ENCODE results near the gene PPM1H. TPM values are rescaled to one million over a fixed set of nuclear protein-coding genes. Genes with fewer than 3 reads are reported as not detected.
A peak's percentile ranks its signal among the peaks of the same experiment; 100 is the strongest.

Gene PPM1H
- polyA plus RNA-seq, 1 donor, result 20.0 TPM

DNA sequence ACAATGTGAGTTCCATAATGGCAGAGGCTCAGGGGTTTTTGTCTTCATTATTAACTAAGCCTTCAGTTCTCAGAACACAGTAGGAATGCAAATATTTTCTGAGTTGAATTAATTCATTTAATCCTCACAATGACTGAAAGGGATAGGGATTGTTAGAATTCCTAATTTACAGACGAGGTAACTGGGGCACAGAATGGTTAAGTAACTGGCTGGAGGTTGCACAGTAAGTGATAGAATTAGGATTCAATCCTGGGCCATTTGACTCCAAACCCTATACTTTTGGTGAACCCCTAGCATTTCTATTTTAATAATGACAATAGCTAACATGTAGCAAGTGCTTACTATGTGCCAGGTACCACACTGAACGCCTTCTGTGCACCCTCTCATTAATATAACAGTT is 163.1 kb downstream of the PPM1H start:
- no peaks in the 10 kb centered on the region for H3K27me3 ChIP-seq (ENCODE audit: control insufficient read depth, insufficient read depth, low read length)
- no CpG with 5 or more reads among the region's 2 CpGs for WGBS (ENCODE audit: insufficient coverage, low lambda C conversion rate)
- H3K4me3 ChIP-seq (ENCODE audit: low read length), result no peak overlapping the region
- no peak for DNase-seq
- H3K36me3 ChIP-seq (ENCODE audit: control insufficient read depth, insufficient read depth, low read length), result no peaks in the 10 kb centered on the region
- peaks cover 6% of the 10 kb centered on the region for H3K4me1 ChIP-seq (ENCODE audit: control insufficient read depth, insufficient read depth, low read length)
- no peak overlapping the region for H3K27ac ChIP-seq (ENCODE audit: low read length)
- H3K9me3 ChIP-seq (ENCODE audit: control insufficient read depth, low read depth, low read length), result no peaks in the 10 kb centered on the region

DNA sequence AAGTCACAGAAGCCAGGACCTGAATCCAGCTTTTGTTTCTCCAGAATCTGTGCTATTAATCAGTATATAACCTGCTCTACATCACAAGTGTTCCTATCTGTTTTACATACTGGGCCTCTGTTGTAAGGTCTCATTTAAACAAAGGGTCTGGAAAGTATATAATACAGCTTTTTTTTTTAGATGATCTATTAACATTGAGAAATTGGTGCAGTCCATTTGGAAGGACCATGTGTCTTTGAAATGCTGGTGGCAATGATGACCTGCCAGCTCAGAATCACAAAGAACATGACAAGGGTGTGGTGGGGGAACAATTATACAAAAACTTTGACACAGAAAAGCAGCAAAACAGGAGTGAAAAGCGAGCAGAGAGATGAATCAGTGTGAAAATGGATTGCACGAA is 164.6 kb downstream of the PPM1H start:
- DNase-seq, result no peak
- WGBS (ENCODE audit: insufficient coverage, low lambda C conversion rate), result no CpG with 5 or more reads among the region's 2 CpGs
- Histone ChIP-seq H3K27me3 (ENCODE audit: control insufficient read depth, insufficient read depth, low read length) (no peaks in the 10 kb centered on the region), H3K4me1 (ENCODE audit: control insufficient read depth, insufficient read depth, low read length) (no peaks in the 10 kb centered on the region), H3K27ac (ENCODE audit: low read length) (no peak overlapping the region), H3K9me3 (ENCODE audit: control insufficient read depth, low read depth, low read length) (no peaks in the 10 kb centered on the region), H3K36me3 (ENCODE audit: control insufficient read depth, insufficient read depth, low read length) (no peaks in the 10 kb centered on the region), H3K4me3 (ENCODE audit: low read length) (no peak overlapping the region)

- WGBS (ENCODE audit: insufficient coverage, low lambda C conversion rate), result no CpG with 5 or more reads among the region's 3 CpGs
- DNase-seq, result no peak
- Histone ChIP-seq H3K9me3 (ENCODE audit: control insufficient read depth, low read depth, low read length) (no peaks in the 10 kb centered on the region), H3K27me3 (ENCODE audit: control insufficient read depth, insufficient read depth, low read length) (no peaks in the 10 kb centered on the region), H3K4me3 (ENCODE audit: low read length) (no peak overlapping the region), H3K27ac (ENCODE audit: low read length) (no peak overlapping the region), H3K4me1 (ENCODE audit: control insufficient read depth, insufficient read depth, low read length) (peaks cover 2% of the 10 kb centered on the region), H3K36me3 (ENCODE audit: control insufficient read depth, insufficient read depth, low read length) (no peaks in the 10 kb centered on the region)
Measured at GRCh38 chr12:62769076-62769619, 165.8 kb downstream of the PPM1H start.

DNA sequence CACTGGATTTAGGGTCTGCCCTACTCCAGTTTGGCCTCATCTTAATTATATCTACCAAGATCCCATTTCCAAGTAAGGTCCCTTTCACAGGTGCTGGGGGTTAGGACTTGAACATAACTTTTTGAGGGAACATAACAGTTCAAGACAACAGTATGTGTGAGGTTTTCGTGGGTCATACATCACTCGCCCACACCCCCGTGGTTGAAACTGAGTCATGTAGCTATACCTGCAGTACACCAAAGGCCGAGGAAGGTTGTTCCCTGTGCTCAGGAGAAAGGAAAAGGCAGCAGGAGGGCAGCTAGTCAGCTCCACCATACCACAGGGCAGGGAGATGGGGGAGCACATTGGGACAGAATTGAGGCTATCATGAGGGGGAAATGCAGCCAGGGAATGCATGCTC is 167.0 kb downstream of the PPM1H start:
- H3K27me3 ChIP-seq (ENCODE audit: control insufficient read depth, insufficient read depth, low read length), result no peaks in the 10 kb centered on the region
- no CpG with 5 or more reads among the region's 4 CpGs for WGBS (ENCODE audit: insufficient coverage, low lambda C conversion rate)
- DNase-seq, result no peak

DNA sequence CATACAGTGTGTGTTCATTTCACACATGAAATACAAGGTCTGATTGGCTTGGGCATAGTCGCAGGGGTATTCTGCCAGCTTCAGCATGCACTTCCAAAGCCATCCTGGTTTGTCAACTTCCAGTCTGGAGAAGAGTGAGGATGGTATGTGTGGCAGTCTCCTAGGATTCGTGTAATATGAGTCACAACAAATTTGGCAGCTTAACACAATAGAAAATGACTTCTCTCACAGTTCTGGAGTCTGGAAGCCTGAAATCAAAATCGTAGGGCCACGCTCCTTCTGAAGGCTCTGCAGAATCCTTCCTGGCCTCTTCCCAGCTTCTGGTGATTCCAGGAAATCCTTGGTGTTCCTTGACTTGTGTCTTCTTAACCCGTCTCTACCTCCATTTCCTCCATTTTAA is 167.5 kb downstream of the PPM1H start:
- WGBS (ENCODE audit: insufficient coverage, low lambda C conversion rate), result 100% methylated on average over 2 of the region's 5 CpGs
- no peak overlapping the region for H3K4me3 ChIP-seq (ENCODE audit: low read length)
- no peak for DNase-seq
- no peaks in the 10 kb centered on the region for H3K27me3 ChIP-seq (ENCODE audit: control insufficient read depth, insufficient read depth, low read length)
- peaks cover 17% of the 10 kb centered on the region for H3K4me1 ChIP-seq (ENCODE audit: control insufficient read depth, insufficient read depth, low read length)
- H3K9me3 ChIP-seq (ENCODE audit: control insufficient read depth, low read depth, low read length), result no peaks in the 10 kb centered on the region
- no peak overlapping the region for H3K27ac ChIP-seq (ENCODE audit: low read length)
- H3K36me3 ChIP-seq (ENCODE audit: control insufficient read depth, insufficient read depth, low read length), result no peaks in the 10 kb centered on the region

More for the DNA sequence above, 167.0 kb downstream of the PPM1H start:
- H3K9me3 ChIP-seq (ENCODE audit: control insufficient read depth, low read depth, low read length), result no peaks in the 10 kb centered on the region
- no peak overlapping the region for H3K4me3 ChIP-seq (ENCODE audit: low read length)
- no peaks in the 10 kb centered on the region for H3K36me3 ChIP-seq (ENCODE audit: control insufficient read depth, insufficient read depth, low read length)
- no peak overlapping the region for H3K27ac ChIP-seq (ENCODE audit: low read length)
- H3K4me1 ChIP-seq (ENCODE audit: control insufficient read depth, insufficient read depth, low read length), result peaks cover 13% of the 10 kb centered on the region

DNA sequence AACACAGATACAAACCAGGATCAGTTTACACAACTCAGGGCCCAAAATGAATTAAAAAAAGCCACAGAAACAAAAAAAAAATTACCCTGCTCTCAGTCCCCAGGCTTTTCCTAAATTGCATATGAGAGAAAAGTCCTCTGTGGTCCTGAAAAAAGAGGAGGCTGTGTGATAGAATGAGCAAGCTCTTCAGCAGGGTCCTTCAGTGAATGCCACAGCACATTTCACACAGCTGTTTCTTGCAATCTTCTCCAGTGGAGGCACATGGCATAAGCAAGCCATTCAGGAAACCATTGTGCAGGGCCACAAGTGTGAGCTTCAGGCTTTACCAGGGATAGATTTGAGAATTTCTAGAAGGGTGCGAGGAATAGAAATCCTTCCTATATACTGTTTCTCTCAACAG is 168.5 kb downstream of the PPM1H start:
- H3K36me3 ChIP-seq (ENCODE audit: control insufficient read depth, insufficient read depth, low read length), result no peaks in the 10 kb centered on the region
- H3K27ac ChIP-seq (ENCODE audit: low read length), result no peak overlapping the region
- H3K4me1 ChIP-seq (ENCODE audit: control insufficient read depth, insufficient read depth, low read length), result peaks cover 27% of the 10 kb centered on the region
- no peaks in the 10 kb centered on the region for H3K27me3 ChIP-seq (ENCODE audit: control insufficient read depth, insufficient read depth, low read length)
- DNase-seq, result no peak
- WGBS (ENCODE audit: insufficient coverage, low lambda C conversion rate), result no CpG with 5 or more reads among the region's 1 CpG
- no peaks in the 10 kb centered on the region for H3K9me3 ChIP-seq (ENCODE audit: control insufficient read depth, low read depth, low read length)
- H3K4me3 ChIP-seq (ENCODE audit: low read length), result no peak overlapping the region

- WGBS (ENCODE audit: insufficient coverage, low lambda C conversion rate), result 40% methylated on average over 1 of the region's 9 CpGs
Measured at GRCh38 chr12:62763861-62764645, 170.9 kb downstream of the PPM1H start.

GRCh38 chr12:62763312-62763711 is 171.6 kb downstream of the PPM1H start:
- H3K27ac ChIP-seq (ENCODE audit: low read length), result peak overlapping the region; percentile 46
- H3K4me1 ChIP-seq (ENCODE audit: control insufficient read depth, insufficient read depth, low read length), result peaks cover 40% of the 10 kb centered on the region
- peak; percentile 68 to 77 for DNase-seq
- H3K9me3 ChIP-seq (ENCODE audit: control insufficient read depth, low read depth, low read length), result no peaks in the 10 kb centered on the region
- H3K36me3 ChIP-seq (ENCODE audit: control insufficient read depth, insufficient read depth, low read length), result no peaks in the 10 kb centered on the region
- no peak overlapping the region for H3K4me3 ChIP-seq (ENCODE audit: low read length)
- WGBS (ENCODE audit: insufficient coverage, low lambda C conversion rate), result no CpG with 5 or more reads among the region's 3 CpGs
- H3K27me3 ChIP-seq (ENCODE audit: control insufficient read depth, insufficient read depth, low read length), result no peaks in the 10 kb centered on the region

More at GRCh38 chr12:62763861-62764645, 170.9 kb downstream of the PPM1H start:
- Histone ChIP-seq H3K27me3 (ENCODE audit: control insufficient read depth, insufficient read depth, low read length) (no peaks in the 10 kb centered on the region), H3K4me3 (ENCODE audit: low read length) (no peak overlapping the region), H3K36me3 (ENCODE audit: control insufficient read depth, insufficient read depth, low read length) (no peaks in the 10 kb centered on the region), H3K27ac (ENCODE audit: low read length) (peak overlapping the region; percentile 12), H3K4me1 (ENCODE audit: control insufficient read depth, insufficient read depth, low read length) (peaks cover 40% of the 10 kb centered on the region), H3K9me3 (ENCODE audit: control insufficient read depth, low read depth, low read length) (no peaks in the 10 kb centered on the region)
- no peak for DNase-seq

DNA sequence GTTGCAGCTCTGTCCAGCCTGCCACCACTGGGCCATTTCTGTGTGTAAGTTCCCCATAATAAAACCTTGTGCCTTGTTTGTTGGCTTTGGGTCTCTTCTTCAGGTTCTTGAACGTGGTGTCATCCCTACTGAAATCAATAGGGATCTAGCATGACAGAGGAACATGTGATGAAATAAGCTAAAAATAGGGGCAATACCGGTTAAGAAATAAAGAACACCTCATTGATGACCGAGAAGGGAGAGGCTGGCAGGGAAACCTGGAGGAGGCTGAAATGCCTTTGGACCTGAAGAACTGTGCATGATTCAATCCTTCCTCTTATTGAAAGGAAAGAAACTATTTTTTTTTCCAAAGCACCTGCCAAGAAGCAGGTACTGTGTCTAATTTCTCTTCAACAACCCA is 172.3 kb downstream of the PPM1H start:
- H3K27ac ChIP-seq (ENCODE audit: low read length), result peak overlapping the region; percentile 46
- H3K27me3 ChIP-seq (ENCODE audit: control insufficient read depth, insufficient read depth, low read length), result no peaks in the 10 kb centered on the region
- 80% methylated on average over 1 of the region's 3 CpGs for WGBS (ENCODE audit: insufficient coverage, low lambda C conversion rate)
- H3K4me1 ChIP-seq (ENCODE audit: control insufficient read depth, insufficient read depth, low read length), result peaks cover 40% of the 10 kb centered on the region
- H3K36me3 ChIP-seq (ENCODE audit: control insufficient read depth, insufficient read depth, low read length), result no peaks in the 10 kb centered on the region
- no peak for DNase-seq
- H3K4me3 ChIP-seq (ENCODE audit: low read length), result no peak overlapping the region
- H3K9me3 ChIP-seq (ENCODE audit: control insufficient read depth, low read depth, low read length), result no peaks in the 10 kb centered on the region

- WGBS (ENCODE audit: insufficient coverage, low lambda C conversion rate), result no CpG with 5 or more reads among the region's 5 CpGs
- Histone ChIP-seq H3K4me3 (ENCODE audit: low read length) (no peak overlapping the region), H3K27me3 (ENCODE audit: control insufficient read depth, insufficient read depth, low read length) (no peaks in the 10 kb centered on the region), H3K9me3 (ENCODE audit: control insufficient read depth, low read depth, low read length) (no peaks in the 10 kb centered on the region), H3K27ac (ENCODE audit: low read length) (peak overlapping the region; percentile 71), H3K36me3 (ENCODE audit: control insufficient read depth, insufficient read depth, low read length) (no peaks in the 10 kb centered on the region), H3K4me1 (ENCODE audit: control insufficient read depth, insufficient read depth, low read length) (peaks cover 40% of the 10 kb centered on the region)
- DNase-seq, result no peak
Measured at GRCh38 chr12:62761658-62762057, 173.3 kb downstream of the PPM1H start.

GRCh38 chr12:62760779-62761178 is 174.2 kb downstream of the PPM1H start:
- Histone ChIP-seq H3K36me3 (ENCODE audit: control insufficient read depth, insufficient read depth, low read length) (no peaks in the 10 kb centered on the region), H3K9me3 (ENCODE audit: control insufficient read depth, low read depth, low read length) (no peaks in the 10 kb centered on the region), H3K4me3 (ENCODE audit: low read length) (no peak overlapping the region), H3K27me3 (ENCODE audit: control insufficient read depth, insufficient read depth, low read length) (no peaks in the 10 kb centered on the region), H3K27ac (ENCODE audit: low read length) (peak overlapping the region; percentile 71), H3K4me1 (ENCODE audit: control insufficient read depth, insufficient read depth, low read length) (peaks cover 40% of the 10 kb centered on the region)
- WGBS (ENCODE audit: insufficient coverage, low lambda C conversion rate), result no CpG with 5 or more reads among the region's 2 CpGs
- DNase-seq, result peak; percentile 42 to 72
